CD4-positive, alpha-beta T cell treated with Interleukin-2 at 100 ng/mL for 4 hours (primary cell): ENCODE measurements around the gene HOXC4.

ENCODE experiments used
- DNase-seq: peaks from one replicate; pipeline ENCODE4 v3.0.0-alpha.2; 2020; ENCODE audit warnings: low spot score

HOXC4 gene

GRCh38 chr12:54029529-54030441 is 23.9 kb upstream of the HOXC4 start:
- no peak for DNase-seq

GRCh38 chr12:54030442-54030801 is 23.2 kb upstream of the HOXC4 start:
- DNase-seq: no peak

GRCh38 chr12:54030889-54031471 is 22.7 kb upstream of the HOXC4 start:
- no peak for DNase-seq

GRCh38 chr12:54031480-54031879 is 22.2 kb upstream of the HOXC4 start:
- DNase-seq: no peak

GRCh38 chr12:54032086-54032619 is 21.5 kb upstream of the HOXC4 start:
- DNase-seq: no peak

- DNase-seq: peak; percentile 69
Measured at GRCh38 chr12:54032627-54033100, 21.0 kb upstream of the HOXC4 start, which contains the start of gene HOXC5. Gene HOXC5, plus strand, starts transcription at chr12:54033050. Its CDS starts 73 bp downstream, at chr12:54033123.

GRCh38 chr12:54033106-54033979 is 20.3 kb upstream of the HOXC4 start:
- DNase-seq: no peak

GRCh38 chr12:54033980-54034784 is 19.5 kb upstream of the HOXC4 start:
- no peak for DNase-seq

GRCh38 chr12:54034785-54035310 is 18.8 kb upstream of the HOXC4 start:
- no peak for DNase-seq

- no peak for DNase-seq
Measured at GRCh38 chr12:54035568-54036264, 17.9 kb upstream of the HOXC4 start.

GRCh38 chr12:54036620-54037359 is 16.8 kb upstream of the HOXC4 start:
- DNase-seq: no peak

GRCh38 chr12:54037360-54038283 is 16.0 kb upstream of the HOXC4 start:
- no peak for DNase-seq

- no peak for DNase-seq
Measured at GRCh38 chr12:54038284-54038870, 15.3 kb upstream of the HOXC4 start.

GRCh38 chr12:54038871-54039414 is 14.7 kb upstream of the HOXC4 start:
- DNase-seq: no peak

GRCh38 chr12:54039417-54040147 is 14.1 kb upstream of the HOXC4 start:
- no peak for DNase-seq

GRCh38 chr12:54040148-54040494 is 13.5 kb upstream of the HOXC4 start:
- no peak for DNase-seq

- no peak for DNase-seq
Measured at GRCh38 chr12:54040648-54041047, 13.0 kb upstream of the HOXC4 start.
